Stimulated activated CD4-positive, alpha-beta T cell treated with anti-CD3 and anti-CD28 coated beads, Interleukin-12 subunit alpha, Interleukin-12 subunit beta, amount 100 ng/mL, for 48 hours (primary cell): ENCODE measurements around the gene FGF12.

Experiments
- DNase-seq, 3 donors: peaks; one replicate each; pipeline ENCODE4 v3.0.0-alpha.2; 2020; ENCODE audit warnings: low read depth in 2 of 3, low spot score in 1 of 3

The FGF12 gene

GRCh38 chr3:192129586-192129985, 597.8 kb downstream of the FGF12 start:
- no peak for DNase-seq

GRCh38 chr3:192128922-192129321, 598.4 kb downstream of the FGF12 start:
- no peak for DNase-seq

DNA sequence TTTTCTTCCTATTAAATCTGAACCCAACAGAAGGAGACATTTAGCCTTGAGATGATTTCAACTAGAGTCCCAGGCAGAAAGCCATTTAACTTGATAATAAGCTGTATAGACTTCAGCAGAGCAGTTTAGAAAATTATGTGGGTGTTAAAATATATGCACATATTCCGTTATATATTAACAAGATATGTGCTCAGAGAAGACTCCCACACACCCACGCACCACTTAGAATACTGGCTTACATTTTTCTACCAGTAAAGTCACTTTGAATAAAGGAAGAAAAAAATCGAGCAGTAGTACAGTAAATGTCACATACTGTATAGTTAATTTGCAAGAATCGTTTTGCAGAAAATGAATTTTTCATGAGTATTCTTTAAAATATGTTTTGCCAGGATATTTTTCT, 599.3 kb downstream of the FGF12 start:
- no peak for DNase-seq

DNA sequence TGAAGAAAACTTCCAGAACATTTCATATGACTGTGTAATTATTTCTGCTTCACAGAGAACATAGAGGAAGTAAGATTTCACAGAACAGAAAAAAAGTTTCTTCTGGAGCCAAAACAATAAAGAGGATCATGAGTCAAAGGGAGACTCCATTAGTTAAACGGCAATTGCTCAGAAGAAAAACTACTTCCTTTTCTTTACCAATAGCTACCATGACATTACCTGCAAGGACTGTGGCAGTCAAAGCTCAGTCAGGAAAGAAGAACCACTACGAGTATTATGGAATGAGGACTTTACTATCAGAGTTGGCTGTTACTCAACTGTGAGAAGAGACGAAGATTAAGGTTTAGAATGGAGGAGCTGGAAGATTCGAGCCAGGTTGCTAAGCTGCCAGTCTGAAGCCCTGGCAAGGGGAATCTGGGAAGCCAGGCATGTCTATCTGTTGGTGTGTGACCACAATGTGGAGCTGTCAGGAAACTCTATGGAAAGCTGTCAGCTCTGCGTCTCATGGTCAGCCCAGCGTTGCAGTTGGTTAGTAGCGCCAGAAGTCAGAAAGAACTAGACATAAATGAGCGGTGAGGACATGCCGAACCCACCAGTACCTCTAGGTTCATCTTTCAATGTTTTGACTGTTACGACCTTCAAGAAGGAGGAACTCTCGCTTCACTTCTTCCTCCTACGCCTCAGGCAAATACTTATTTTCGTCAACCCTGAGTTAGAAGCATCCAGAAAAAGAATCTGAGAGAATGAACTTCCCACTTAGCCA, 604.3 kb downstream of the FGF12 start:
- DNase-seq, result no peak

DNA sequence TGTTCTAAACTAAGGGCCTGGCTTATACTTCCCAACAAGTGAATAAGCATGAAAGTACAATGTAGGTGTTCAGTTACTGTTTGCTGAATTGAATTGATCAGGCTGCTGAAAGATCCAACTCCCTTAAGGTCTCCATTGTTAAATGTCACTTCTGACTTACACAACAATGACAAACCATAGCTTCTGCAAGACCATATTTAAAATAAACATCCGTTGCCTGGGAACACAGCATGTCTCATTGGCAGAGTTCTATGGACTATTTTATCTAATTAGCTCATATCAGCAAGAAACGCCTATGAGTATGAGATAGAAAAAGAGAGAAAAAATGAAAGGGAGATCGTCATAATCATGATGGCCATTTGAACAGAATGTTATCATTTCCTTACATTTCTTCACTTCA, 605.4 kb downstream of the FGF12 start:
- no peak for DNase-seq

GRCh38 chr3:192108820-192109219, 618.5 kb downstream of the FGF12 start:
- no peak for DNase-seq

- no peak for DNase-seq
Measured at GRCh38 chr3:192106543-192106942, 620.8 kb downstream of the FGF12 start.

DNA sequence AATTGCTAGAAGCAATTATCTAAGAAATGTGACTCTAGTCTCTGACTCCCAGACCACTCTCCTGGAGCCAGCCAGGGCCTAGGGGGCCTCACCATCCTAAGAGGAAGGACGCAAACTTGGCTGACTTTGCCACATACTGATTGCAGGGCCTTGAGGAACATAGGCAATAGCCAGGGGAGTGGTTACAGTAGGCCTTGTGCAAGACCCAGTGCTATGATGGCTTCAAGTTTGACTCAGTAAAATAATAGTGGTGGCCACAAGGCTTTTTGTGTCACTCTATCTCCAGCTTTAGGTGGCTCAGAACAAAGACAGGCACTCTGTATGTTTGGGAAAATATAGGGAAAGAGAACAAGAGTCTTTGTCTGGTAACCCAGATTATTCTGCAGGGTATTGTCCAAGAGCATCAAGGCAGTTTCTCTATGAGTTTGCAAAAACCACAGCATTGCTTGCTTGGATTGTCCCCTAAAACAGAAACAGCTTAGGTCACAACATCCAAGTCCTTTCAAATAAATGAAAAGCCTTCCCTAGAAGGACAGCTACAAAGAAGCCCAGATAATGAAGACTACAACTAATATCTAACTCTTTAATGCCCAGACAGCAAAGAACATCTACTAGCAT, 634.8 kb downstream of the FGF12 start:
- no peak for DNase-seq

GRCh38 chr3:192091831-192092230, 635.5 kb downstream of the FGF12 start:
- no peak for DNase-seq

GRCh38 chr3:192090586-192090985, 636.8 kb downstream of the FGF12 start:
- no peak for DNase-seq
